Osteoblast (primary cell): Measurements from ENCODE around the gene C14orf132. TPM values are rescaled to one million over a fixed set of nuclear protein-coding genes. Genes with fewer than 3 reads are reported as not detected.

ENCODE experiments used
- DNase-seq: peaks from one replicate; pipeline ENCODE4 v3.0.0; 2011; ENCODE audit warnings: low spot score, mixed read lengths; ENCODE audit not compliant: insufficient read length; ENCODE audit errors: missing footprints
- H2AFZ ChIP-seq: 2 replicates; pipeline ENCODE4 v1.6.0; 2011; ENCODE audit warnings: mild to moderate bottlenecking, low read length
- H3K27ac ChIP-seq: 2 replicates; pipeline ENCODE4 v1.5.1; 2011; ENCODE audit warnings: mild to moderate bottlenecking, low read depth, low read length, moderate library complexity
- H3K27me3 ChIP-seq: 2 replicates; pipeline ENCODE4 v1.6.0; 2012; ENCODE audit warnings: mild to moderate bottlenecking, control low read depth, inconsistent platforms, low read length, moderate library complexity; ENCODE audit not compliant: insufficient read depth
- H3K36me3 ChIP-seq: 2 replicates; pipeline ENCODE4 v1.5.1; 2011; ENCODE audit warnings: mild to moderate bottlenecking, low read length, control low read depth, moderate library complexity; ENCODE audit not compliant: insufficient read depth
- H3K4me1 ChIP-seq: 2 replicates; pipeline ENCODE4 v1.5.1; 2011; ENCODE audit warnings: mild to moderate bottlenecking, low read length, control low read depth, moderate library complexity; ENCODE audit not compliant: insufficient read depth
- H3K4me2 ChIP-seq: 2 replicates; pipeline ENCODE4 v1.6.0; 2011; ENCODE audit warnings: mild to moderate bottlenecking, low read length; ENCODE audit not compliant: insufficient read depth
- H3K4me3 ChIP-seq: fragments of 200-600 bp; sonication (generic); 3 replicates; pipeline ENCODE4 v1.5.1; 2012; ENCODE audit warnings: mild to moderate bottlenecking, low read length, inconsistent platforms; ENCODE audit not compliant: insufficient read depth
- H3K79me2 ChIP-seq: 2 replicates; pipeline ENCODE4 v1.6.0; 2012; ENCODE audit warnings: mild to moderate bottlenecking, low read length, control low read depth, inconsistent platforms; ENCODE audit not compliant: insufficient read depth
- H3K9me3 ChIP-seq: 2 replicates; pipeline ENCODE4 v1.5.1; 2011; ENCODE audit warnings: low read depth, low read length, control low read depth
- H4K20me1 ChIP-seq: 2 replicates; pipeline ENCODE4 v1.6.0; 2012; ENCODE audit warnings: mild to moderate bottlenecking, low read length, control low read depth; ENCODE audit not compliant: insufficient read depth
- total RNA-seq: library from RNA; depleted of rRNA; stranded (reverse); fragments of >200 nt; gene quantifications from 2 replicates; pipeline ENCODE4 v1.2.3, GENCODE V29; 2012
- TF ChIP-seq, protein P1 (sequence below): IDR thresholded peaks from 2 replicates; pipeline ENCODE4 v1.5.1; 2011; ENCODE audit warnings: mild to moderate bottlenecking, low read depth, low read length, moderate library complexity; ENCODE audit errors: extremely low read depth

The C14orf132 gene
- total RNA-seq, 1 donor = 40.2 TPM

DNA sequence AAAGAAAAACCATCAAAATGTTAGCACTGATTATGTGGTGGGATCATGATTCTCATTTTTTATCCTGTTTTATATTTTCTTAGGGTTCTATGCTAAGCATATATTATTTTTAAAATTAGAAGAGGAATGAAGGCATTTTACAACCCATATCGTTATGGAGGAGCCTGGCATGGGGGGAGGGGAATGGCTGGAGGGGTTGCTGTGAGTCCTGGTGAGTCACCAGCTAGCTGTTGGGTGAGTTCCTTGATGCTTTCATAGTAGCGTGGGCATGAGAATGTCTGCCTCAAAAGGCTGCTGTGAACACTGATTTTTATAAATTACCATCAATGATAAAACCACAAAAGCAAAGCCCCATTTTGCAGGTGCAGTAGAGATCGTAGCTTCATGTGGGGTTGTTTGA is 46.9 kb downstream of the C14orf132 start:
- peaks cover 46% of the 10 kb centered on the region for H3K4me1 ChIP-seq
- peaks cover 38% of the 10 kb centered on the region for H3K79me2 ChIP-seq
- no peaks in the 10 kb centered on the region for H3K27me3 ChIP-seq
- TF ChIP-seq, protein P1, sequence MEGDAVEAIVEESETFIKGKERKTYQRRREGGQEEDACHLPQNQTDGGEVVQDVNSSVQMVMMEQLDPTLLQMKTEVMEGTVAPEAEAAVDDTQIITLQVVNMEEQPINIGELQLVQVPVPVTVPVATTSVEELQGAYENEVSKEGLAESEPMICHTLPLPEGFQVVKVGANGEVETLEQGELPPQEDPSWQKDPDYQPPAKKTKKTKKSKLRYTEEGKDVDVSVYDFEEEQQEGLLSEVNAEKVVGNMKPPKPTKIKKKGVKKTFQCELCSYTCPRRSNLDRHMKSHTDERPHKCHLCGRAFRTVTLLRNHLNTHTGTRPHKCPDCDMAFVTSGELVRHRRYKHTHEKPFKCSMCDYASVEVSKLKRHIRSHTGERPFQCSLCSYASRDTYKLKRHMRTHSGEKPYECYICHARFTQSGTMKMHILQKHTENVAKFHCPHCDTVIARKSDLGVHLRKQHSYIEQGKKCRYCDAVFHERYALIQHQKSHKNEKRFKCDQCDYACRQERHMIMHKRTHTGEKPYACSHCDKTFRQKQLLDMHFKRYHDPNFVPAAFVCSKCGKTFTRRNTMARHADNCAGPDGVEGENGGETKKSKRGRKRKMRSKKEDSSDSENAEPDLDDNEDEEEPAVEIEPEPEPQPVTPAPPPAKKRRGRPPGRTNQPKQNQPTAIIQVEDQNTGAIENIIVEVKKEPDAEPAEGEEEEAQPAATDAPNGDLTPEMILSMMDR = no peak
- no peak overlapping the region for H2AFZ ChIP-seq
- DNase-seq = peak; percentile 96
- no peaks in the 10 kb centered on the region for H4K20me1 ChIP-seq
- H3K9me3 ChIP-seq = no peaks in the 10 kb centered on the region
- peak overlapping the region; percentile 34 for H3K4me3 ChIP-seq
- H3K4me2 ChIP-seq = peak overlapping the region; percentile 14
- peaks cover 22% of the 10 kb centered on the region for H3K36me3 ChIP-seq
- H3K27ac ChIP-seq = peak overlapping the region; percentile 92

DNA sequence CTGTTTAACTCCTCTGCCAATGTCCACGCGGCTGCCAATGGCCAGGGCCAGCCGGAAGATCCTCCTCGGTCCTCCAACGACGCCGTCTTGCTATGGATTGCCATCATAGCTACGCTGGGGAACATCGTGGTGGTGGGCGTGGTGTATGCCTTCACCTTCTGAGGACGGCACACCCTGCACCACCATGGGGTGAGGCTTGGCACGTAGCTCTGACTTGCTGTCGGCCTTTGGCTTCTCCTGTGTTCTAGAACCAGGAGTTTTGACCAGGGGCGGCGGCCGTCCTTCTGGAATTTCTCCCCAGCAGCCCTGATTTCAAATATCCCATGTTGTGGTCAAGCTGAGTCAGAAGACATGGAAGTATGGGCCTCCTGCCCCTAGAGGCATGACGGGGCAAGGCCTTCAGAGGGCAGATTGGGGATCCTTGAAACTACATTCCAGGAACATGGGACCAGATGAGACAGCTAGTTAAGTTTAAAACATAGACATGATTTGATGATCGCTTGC is 47.5 kb downstream of the C14orf132 start:
- Histone ChIP-seq H3K4me2 (peak overlapping the region; percentile 14), H2AFZ (no peak overlapping the region), H3K36me3 (peaks cover 22% of the 10 kb centered on the region), H3K27me3 (no peaks in the 10 kb centered on the region), H3K27ac (peak overlapping the region; percentile 92), H3K79me2 (peaks cover 33% of the 10 kb centered on the region), H4K20me1 (no peaks in the 10 kb centered on the region), H3K9me3 (no peaks in the 10 kb centered on the region), H3K4me1 (peaks cover 52% of the 10 kb centered on the region), H3K4me3 (peak overlapping the region; percentile 34)
- TF ChIP-seq, protein P1 = peak; percentile 50
- peak; percentile 94 for DNase-seq

DNA sequence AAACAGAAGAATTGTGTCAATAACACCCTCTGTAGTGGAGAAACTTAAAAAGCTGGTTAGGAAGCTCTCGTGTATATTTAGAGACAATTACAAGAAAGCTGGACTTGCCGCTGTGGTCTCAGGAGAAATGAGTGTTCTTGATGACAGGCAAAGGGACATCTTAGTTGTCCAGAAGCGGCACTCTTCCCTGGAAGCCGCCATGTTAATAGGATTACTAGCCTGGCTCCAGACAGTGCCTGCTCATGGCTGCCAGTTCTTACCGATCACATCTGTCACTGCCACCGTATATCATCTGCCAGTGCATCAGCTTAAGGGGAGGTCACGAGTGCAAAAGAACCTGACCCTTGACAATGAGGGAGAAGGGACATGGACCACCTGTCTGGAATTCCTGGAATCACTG is 48.9 kb downstream of the C14orf132 start:
- H2AFZ ChIP-seq = no peak overlapping the region
- no peak overlapping the region for H3K4me3 ChIP-seq
- TF ChIP-seq, protein P1 = no peak
- H3K36me3 ChIP-seq = peaks cover 22% of the 10 kb centered on the region
- peaks cover 65% of the 10 kb centered on the region for H3K4me1 ChIP-seq
- H3K9me3 ChIP-seq = no peaks in the 10 kb centered on the region
- peaks cover 20% of the 10 kb centered on the region for H3K79me2 ChIP-seq
- no peak for DNase-seq
- H4K20me1 ChIP-seq = no peaks in the 10 kb centered on the region
- H3K27me3 ChIP-seq = no peaks in the 10 kb centered on the region
- H3K4me2 ChIP-seq = no peak overlapping the region
- H3K27ac ChIP-seq = no peak overlapping the region

DNA sequence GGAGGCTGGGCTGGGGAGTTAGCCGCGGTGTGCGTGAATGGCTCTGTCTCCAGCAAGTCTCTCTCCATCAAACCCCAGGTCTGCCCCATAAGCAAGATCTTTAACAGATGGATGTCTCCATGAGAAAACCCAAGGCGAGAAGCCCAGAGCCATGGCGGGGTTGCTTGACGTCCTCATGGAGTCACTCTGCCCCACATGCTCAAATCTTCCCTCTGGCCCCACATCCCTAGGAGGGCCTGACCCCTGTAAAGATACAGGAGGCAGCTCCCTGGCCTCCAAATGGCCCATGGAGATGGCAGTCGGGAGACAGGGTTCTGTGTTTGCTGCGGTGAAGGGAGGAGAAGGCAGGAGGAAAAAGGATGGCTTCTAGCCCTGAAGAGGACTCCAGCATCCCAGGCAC is 49.3 kb downstream of the C14orf132 start:
- Histone ChIP-seq H3K27me3 (no peaks in the 10 kb centered on the region), H3K4me3 (no peak overlapping the region), H3K9me3 (no peaks in the 10 kb centered on the region), H2AFZ (no peak overlapping the region), H3K27ac (no peak overlapping the region), H3K4me1 (peaks cover 68% of the 10 kb centered on the region), H3K79me2 (peaks cover 16% of the 10 kb centered on the region), H4K20me1 (no peaks in the 10 kb centered on the region), H3K4me2 (no peak overlapping the region), H3K36me3 (peaks cover 22% of the 10 kb centered on the region)
- TF ChIP-seq, protein P1 = no peak
- no peak for DNase-seq
